Neural cell (in vitro differentiated cells): ENCODE data around the gene EDA. TPM values are rescaled to one million over a fixed set of nuclear protein-coding genes. Genes with fewer than 3 reads are reported as not detected.

Experiments
- H2AFZ ChIP-seq: fragments of 200-600, 300-800 bp; sonication (generic), shearing (Covaris generic); 2 replicates; pipeline ENCODE4 v1.6.0; 2014; ENCODE audit warnings: low read depth, mild to moderate bottlenecking, antibody characterized with exemption, low read length, moderate library complexity
- H3F3A ChIP-seq: fragments of 200-600 bp; shearing (Covaris generic); 2 replicates; pipeline ENCODE4 v1.6.1; 2016; ENCODE audit warnings: mild to moderate bottlenecking, moderate library complexity, mixed read lengths, antibody characterized with exemption, low read length; ENCODE audit not compliant: insufficient read depth, poor library complexity, severe bottlenecking
- H3K27ac ChIP-seq: fragments of 200-600, 300-800 bp; sonication (generic), shearing (Covaris generic); 2 replicates; pipeline ENCODE4 v1.5.1; 2014; ENCODE audit warnings: mild to moderate bottlenecking, low read length, moderate library complexity
- H3K27me3 ChIP-seq: fragments of 300-800, 200-600 bp; sonication (generic), shearing (Covaris generic); 2 replicates; pipeline ENCODE4 v1.6.0; 2014; ENCODE audit warnings: mild to moderate bottlenecking, low read depth, low read length, moderate library complexity; ENCODE audit not compliant: insufficient read depth
- H3K36me3 ChIP-seq: fragments of 300-800, 200-600 bp; sonication (generic), shearing (Covaris generic); 2 replicates; pipeline ENCODE4 v1.5.1; 2014; ENCODE audit warnings: mild to moderate bottlenecking, antibody characterized with exemption, low read length, moderate library complexity; ENCODE audit not compliant: insufficient read depth
- H3K4me2 ChIP-seq: fragments of 300-800, 200-600 bp; sonication (generic), shearing (Covaris generic); 2 replicates; pipeline ENCODE4 v1.6.0; 2014; ENCODE audit warnings: mild to moderate bottlenecking, low read length
- H3K4me3 ChIP-seq: fragments of 300-800, 200-600 bp; sonication (generic), shearing (Covaris generic); 2 replicates; pipeline ENCODE4 v1.5.1; 2014; ENCODE audit warnings: mild to moderate bottlenecking, low read length, moderate library complexity
- H3K79me2 ChIP-seq: fragments of 200-600 bp; shearing (Covaris generic); replicated peaks from 2 replicates; pipeline ENCODE4 v1.6.0; 2014; ENCODE audit warnings: mild to moderate bottlenecking, low read length, moderate library complexity; ENCODE audit not compliant: insufficient read depth
- H3K9ac ChIP-seq: fragments of 300-800, 200-600 bp; sonication (generic), shearing (Covaris generic); 2 replicates; pipeline ENCODE4 v1.6.1; 2016; ENCODE audit warnings: mild to moderate bottlenecking, low read length, mixed read lengths
- H3K9me2 ChIP-seq: fragments of 200-600 bp; shearing (Covaris generic); 2 replicates; pipeline ENCODE4 v1.6.1; 2016; ENCODE audit warnings: mild to moderate bottlenecking, low read length, mixed read lengths; ENCODE audit not compliant: insufficient read depth
- H3K9me3 ChIP-seq: fragments of 200-600, 300-800 bp; sonication (generic), shearing (Covaris generic); 2 replicates; pipeline ENCODE4 v1.6.1; 2016; ENCODE audit warnings: mild to moderate bottlenecking, mixed run types, low read length, moderate library complexity, mixed read lengths
- H4K20me1 ChIP-seq: fragments of 200-600 bp; shearing (Covaris generic); 2 replicates; pipeline ENCODE4 v1.6.1; 2016; ENCODE audit warnings: mild to moderate bottlenecking, mixed run types; ENCODE audit not compliant: insufficient read depth
- EP300 ChIP-seq: fragments of 450-650 bp; conservative IDR thresholded peaks from 2 replicates; pipeline ENCODE4 v1.6.1; 2014; ENCODE audit warnings: antibody characterized with exemption, mild to moderate bottlenecking, moderate library complexity; ENCODE audit not compliant: poor library complexity, severe bottlenecking
- EZH2 ChIP-seq: fragments of 200-600, 300-800 bp; shearing (Covaris generic), sonication (generic); IDR thresholded peaks from 2 replicates; pipeline ENCODE4 v1.6.1; 2014; ENCODE audit warnings: antibody characterized with exemption, low read length, borderline replicate concordance, mild to moderate bottlenecking; ENCODE audit not compliant: insufficient read depth, poor library complexity, severe bottlenecking
- MXI1 ChIP-seq: fragments of 450-650 bp; conservative IDR thresholded peaks from 2 replicates; pipeline ENCODE4 v1.6.1; 2014; ENCODE audit warnings: antibody characterized with exemption, mild to moderate bottlenecking; ENCODE audit not compliant: poor library complexity, severe bottlenecking
- POLR2AphosphoS5 ChIP-seq: IDR thresholded peaks from 2 replicates; pipeline ENCODE4 v1.6.1; 2012
- RAD21 ChIP-seq: fragments of 450-650 bp; conservative IDR thresholded peaks from 2 replicates; pipeline ENCODE4 v1.6.1; 2014; ENCODE audit warnings: antibody characterized with exemption, mild to moderate bottlenecking, moderate library complexity
- SMC3 ChIP-seq: fragments of 450-650 bp; conservative IDR thresholded peaks from 2 replicates; pipeline ENCODE4 v1.6.1; 2014; ENCODE audit warnings: antibody characterized with exemption, mild to moderate bottlenecking, moderate library complexity; ENCODE audit not compliant: poor library complexity
- TAF1 ChIP-seq: IDR thresholded peaks from 2 replicates; pipeline ENCODE4 v1.6.1; 2012; ENCODE audit warnings: low read depth
- polyA plus RNA-seq: library from polyadenylated mRNA; depleted of rRNA; stranded (reverse); fragments of >200 nt; gene quantifications from 2 replicates; pipeline ENCODE4 v1.2.3, GENCODE V29; 2014
- TF ChIP-seq, protein P1 (sequence below): IDR thresholded peaks from 2 replicates; pipeline ENCODE4 v1.6.1; 2012; ENCODE audit warnings: borderline replicate concordance
- TF ChIP-seq, protein P2 (sequence below): fragments of 450-650 bp; IDR thresholded peaks from 2 replicates; pipeline ENCODE4 v1.5.1; 2014; ENCODE audit warnings: antibody characterized with exemption, mild to moderate bottlenecking, moderate library complexity; ENCODE audit not compliant: poor library complexity, severe bottlenecking

EDA gene
- polyA plus RNA-seq, 1 donor from 2014 or later: 1.1 TPM

DNA sequence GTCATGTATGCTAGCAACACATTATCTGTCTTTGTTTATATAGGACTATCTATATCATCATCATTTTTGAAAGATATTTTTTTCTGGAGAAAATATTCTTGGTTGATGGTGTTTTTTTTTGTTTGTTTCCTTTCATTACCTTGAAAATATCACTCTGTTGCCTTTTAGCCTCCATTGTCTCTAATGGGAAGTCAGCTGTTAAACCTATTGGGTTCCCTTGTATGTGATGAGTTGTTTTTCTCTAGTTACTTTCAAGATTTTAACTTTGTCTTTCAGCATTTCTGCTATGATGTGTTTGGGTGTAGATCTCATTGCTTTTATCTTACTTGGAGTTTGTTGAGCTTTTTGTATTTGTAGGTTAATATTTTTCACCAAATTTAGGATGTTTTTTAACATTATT lies 124.4 kb downstream of the EDA start:
- no peak overlapping the region for H3K4me3 ChIP-seq
- no peaks in the 10 kb centered on the region for H3K9me2 ChIP-seq
- H3F3A ChIP-seq: no peaks in the 10 kb centered on the region
- H3K79me2 ChIP-seq: no peaks in the 10 kb centered on the region
- H3K36me3 ChIP-seq: no peaks in the 10 kb centered on the region
- no peaks in the 10 kb centered on the region for H4K20me1 ChIP-seq
- no peak overlapping the region for H3K9ac ChIP-seq
- H3K27me3 ChIP-seq: no peaks in the 10 kb centered on the region
- TF ChIP-seq, protein P1, sequence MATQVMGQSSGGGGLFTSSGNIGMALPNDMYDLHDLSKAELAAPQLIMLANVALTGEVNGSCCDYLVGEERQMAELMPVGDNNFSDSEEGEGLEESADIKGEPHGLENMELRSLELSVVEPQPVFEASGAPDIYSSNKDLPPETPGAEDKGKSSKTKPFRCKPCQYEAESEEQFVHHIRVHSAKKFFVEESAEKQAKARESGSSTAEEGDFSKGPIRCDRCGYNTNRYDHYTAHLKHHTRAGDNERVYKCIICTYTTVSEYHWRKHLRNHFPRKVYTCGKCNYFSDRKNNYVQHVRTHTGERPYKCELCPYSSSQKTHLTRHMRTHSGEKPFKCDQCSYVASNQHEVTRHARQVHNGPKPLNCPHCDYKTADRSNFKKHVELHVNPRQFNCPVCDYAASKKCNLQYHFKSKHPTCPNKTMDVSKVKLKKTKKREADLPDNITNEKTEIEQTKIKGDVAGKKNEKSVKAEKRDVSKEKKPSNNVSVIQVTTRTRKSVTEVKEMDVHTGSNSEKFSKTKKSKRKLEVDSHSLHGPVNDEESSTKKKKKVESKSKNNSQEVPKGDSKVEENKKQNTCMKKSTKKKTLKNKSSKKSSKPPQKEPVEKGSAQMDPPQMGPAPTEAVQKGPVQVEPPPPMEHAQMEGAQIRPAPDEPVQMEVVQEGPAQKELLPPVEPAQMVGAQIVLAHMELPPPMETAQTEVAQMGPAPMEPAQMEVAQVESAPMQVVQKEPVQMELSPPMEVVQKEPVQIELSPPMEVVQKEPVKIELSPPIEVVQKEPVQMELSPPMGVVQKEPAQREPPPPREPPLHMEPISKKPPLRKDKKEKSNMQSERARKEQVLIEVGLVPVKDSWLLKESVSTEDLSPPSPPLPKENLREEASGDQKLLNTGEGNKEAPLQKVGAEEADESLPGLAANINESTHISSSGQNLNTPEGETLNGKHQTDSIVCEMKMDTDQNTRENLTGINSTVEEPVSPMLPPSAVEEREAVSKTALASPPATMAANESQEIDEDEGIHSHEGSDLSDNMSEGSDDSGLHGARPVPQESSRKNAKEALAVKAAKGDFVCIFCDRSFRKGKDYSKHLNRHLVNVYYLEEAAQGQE: no peak
- TF ChIP-seq SMC3 (no peak), EZH2 (no peak), MXI1 (no peak), POLR2AphosphoS5 (no peak), RAD21 (no peak), TAF1 (no peak), EP300 (no peak)
- TF ChIP-seq, protein P2, sequence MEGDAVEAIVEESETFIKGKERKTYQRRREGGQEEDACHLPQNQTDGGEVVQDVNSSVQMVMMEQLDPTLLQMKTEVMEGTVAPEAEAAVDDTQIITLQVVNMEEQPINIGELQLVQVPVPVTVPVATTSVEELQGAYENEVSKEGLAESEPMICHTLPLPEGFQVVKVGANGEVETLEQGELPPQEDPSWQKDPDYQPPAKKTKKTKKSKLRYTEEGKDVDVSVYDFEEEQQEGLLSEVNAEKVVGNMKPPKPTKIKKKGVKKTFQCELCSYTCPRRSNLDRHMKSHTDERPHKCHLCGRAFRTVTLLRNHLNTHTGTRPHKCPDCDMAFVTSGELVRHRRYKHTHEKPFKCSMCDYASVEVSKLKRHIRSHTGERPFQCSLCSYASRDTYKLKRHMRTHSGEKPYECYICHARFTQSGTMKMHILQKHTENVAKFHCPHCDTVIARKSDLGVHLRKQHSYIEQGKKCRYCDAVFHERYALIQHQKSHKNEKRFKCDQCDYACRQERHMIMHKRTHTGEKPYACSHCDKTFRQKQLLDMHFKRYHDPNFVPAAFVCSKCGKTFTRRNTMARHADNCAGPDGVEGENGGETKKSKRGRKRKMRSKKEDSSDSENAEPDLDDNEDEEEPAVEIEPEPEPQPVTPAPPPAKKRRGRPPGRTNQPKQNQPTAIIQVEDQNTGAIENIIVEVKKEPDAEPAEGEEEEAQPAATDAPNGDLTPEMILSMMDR: no peak
- no peak overlapping the region for H3K4me2 ChIP-seq
- H3K9me3 ChIP-seq: no peaks in the 10 kb centered on the region
- H2AFZ ChIP-seq: no peak overlapping the region
- H3K27ac ChIP-seq: no peak overlapping the region

DNA sequence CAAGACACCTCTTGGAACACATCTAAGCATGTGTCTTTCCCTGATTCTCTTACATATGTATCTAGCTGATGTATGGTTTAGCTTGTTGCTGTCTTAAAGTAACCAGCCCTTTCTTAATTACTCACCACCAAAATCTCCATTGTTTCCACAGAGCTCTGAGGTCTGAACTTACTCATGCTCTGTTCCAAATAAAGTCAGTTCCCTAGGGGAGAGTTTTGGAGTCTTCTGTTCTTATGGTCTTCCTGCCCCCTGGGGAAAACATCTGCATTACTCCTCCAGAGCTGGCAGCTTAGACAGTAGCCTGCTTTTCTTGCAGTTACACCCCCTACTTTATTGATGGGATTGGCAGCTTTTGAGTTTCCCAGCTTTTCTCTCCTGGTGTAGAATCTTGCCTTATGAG lies 125.8 kb downstream of the EDA start:
- H3K79me2 ChIP-seq: no peaks in the 10 kb centered on the region
- H3K27ac ChIP-seq: no peak overlapping the region
- no peaks in the 10 kb centered on the region for H3K9me3 ChIP-seq
- no peak overlapping the region for H2AFZ ChIP-seq
- no peak overlapping the region for H3K9ac ChIP-seq
- no peak overlapping the region for H3K4me3 ChIP-seq
- no peaks in the 10 kb centered on the region for H3K9me2 ChIP-seq
- no peak overlapping the region for H3K4me2 ChIP-seq
- no peaks in the 10 kb centered on the region for H3F3A ChIP-seq
- H4K20me1 ChIP-seq: no peaks in the 10 kb centered on the region
- H3K36me3 ChIP-seq: no peaks in the 10 kb centered on the region
- TF ChIP-seq EP300 (no peak), RAD21 (no peak), EZH2 (no peak), TAF1 (no peak), MXI1 (no peak), POLR2AphosphoS5 (no peak), SMC3 (no peak)
- TF ChIP-seq, protein P1: no peak
- TF ChIP-seq, protein P2: no peak
- no peaks in the 10 kb centered on the region for H3K27me3 ChIP-seq
